ENCODE results near the gene FAM217B.

DNA sequence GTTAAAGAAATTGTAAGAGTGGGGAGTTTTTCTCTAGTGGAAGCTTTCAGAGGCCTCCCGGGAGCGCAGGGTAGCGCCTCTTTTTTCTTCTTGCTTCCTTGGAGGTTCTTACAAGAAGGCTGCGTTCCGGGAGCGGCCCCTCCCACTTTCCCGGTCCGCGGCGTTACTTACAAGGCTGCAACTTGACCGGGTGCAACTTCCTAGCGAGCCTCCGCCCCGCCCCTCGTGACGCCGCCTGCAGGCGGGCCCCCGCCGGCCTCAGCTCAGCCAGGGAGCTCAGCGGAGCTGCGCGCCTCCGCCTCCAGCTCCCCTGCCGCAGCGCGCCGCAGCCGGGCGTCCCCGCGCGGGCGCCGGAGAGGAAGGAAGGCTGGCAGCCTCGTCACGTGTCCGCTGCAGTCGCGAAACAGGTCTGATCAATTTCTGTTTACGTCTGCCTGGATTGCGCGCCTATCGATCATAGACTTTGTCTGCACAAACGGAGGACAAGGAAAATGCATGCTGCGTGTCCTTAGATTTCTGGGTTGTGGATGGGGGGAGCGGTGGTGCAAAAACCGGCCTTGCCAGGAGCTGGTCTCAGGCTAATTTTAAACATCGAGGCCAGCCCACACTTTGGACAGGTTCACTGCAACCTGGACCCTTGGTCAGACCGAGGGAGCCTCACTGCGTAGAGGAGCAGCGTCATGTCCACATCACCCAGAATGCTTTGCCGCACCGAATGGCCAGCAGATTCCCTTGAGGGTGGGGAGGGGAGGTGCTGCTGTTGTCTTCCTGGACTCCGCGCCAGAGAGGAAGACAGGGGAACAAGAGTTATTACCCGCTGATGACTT lies at the start of gene FAM217B, which contains the start of gene PPP1R3D:
- TF ChIP-seq, protein P1, sequence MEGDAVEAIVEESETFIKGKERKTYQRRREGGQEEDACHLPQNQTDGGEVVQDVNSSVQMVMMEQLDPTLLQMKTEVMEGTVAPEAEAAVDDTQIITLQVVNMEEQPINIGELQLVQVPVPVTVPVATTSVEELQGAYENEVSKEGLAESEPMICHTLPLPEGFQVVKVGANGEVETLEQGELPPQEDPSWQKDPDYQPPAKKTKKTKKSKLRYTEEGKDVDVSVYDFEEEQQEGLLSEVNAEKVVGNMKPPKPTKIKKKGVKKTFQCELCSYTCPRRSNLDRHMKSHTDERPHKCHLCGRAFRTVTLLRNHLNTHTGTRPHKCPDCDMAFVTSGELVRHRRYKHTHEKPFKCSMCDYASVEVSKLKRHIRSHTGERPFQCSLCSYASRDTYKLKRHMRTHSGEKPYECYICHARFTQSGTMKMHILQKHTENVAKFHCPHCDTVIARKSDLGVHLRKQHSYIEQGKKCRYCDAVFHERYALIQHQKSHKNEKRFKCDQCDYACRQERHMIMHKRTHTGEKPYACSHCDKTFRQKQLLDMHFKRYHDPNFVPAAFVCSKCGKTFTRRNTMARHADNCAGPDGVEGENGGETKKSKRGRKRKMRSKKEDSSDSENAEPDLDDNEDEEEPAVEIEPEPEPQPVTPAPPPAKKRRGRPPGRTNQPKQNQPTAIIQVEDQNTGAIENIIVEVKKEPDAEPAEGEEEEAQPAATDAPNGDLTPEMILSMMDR (IDR thresholded peaks at IDR 0.05), result peak in 1 of 3 experiments; percentile 2
- no peak for TF ChIP-seq POLR2A (IDR thresholded peaks at IDR 0.05)
